HCT116 (cell line): ENCODE results near the gene ATL1. TPM values are rescaled to one million over a fixed set of nuclear protein-coding genes. Genes with fewer than 3 reads are reported as not detected.
A peak's percentile ranks its signal among the peaks of the same experiment; 100 is the strongest.

Experiments
- ATAC-seq: fragments of 200-7000 bp; cut with Tn5 transposase; 2 replicates; pipeline ENCODE4 v1.9.1; 2020; ENCODE audit warnings: mild to moderate bottlenecking, moderate library complexity
- BruUV-seq: library from RNA; stranded (reverse); fragments of 400-500 nt; replicated peaks from 2 replicates; lab custom pipeline; 2021; lab: Mats Ljungman, UMichigan
- CTCF ChIA-PET: fragments of 300-600 bp; sonication (Branson Sonifier 250); formaldehyde crosslinking; loops from one replicate; lab custom pipeline; 2021; ENCODE audit warnings: antibody characterized with exemption; lab: Charles Lee
- POLR2A ChIA-PET: fragments of 300-600, 350-600 bp; sonication (Branson Sonifier 250); formaldehyde crosslinking; loops from one replicate; lab custom pipeline; 2021; ENCODE audit warnings: antibody characterized with exemption; lab: Charles Lee
- RAD21 ChIA-PET, 2 experiments: fragments of 300-600 bp; sonication (Branson Sonifier 250); formaldehyde crosslinking; loops; one replicate each; lab custom pipeline; 2023; ENCODE audit warnings: low total read pairs in 2 of 2; ENCODE audit not compliant: uncharacterized antibody in 2 of 2, unreplicated experiment in 2 of 2, low non-redundant PET in 1 of 2; lab: Charles Lee
- DNase-seq: peaks from one replicate; pipeline ENCODE4 v3.0.0-alpha.2; 2010; ENCODE audit warnings: low read depth, low spot score
- H2AFZ ChIP-seq: fragments of 200-600 bp; shearing (Covaris generic), sonication (generic); 2 replicates; pipeline ENCODE4 v1.6.1; 2017; ENCODE audit warnings: low read depth, mixed run types, mixed read lengths, antibody characterized with exemption, low read length; ENCODE audit not compliant: poor library complexity, severe bottlenecking
- H3K27ac ChIP-seq: 2 replicates; pipeline ENCODE4 v1.5.1; 2012; ENCODE audit warnings: low read depth, low read length
- H3K27me3 ChIP-seq: fragments of 200-600 bp; sonication (generic); 2 replicates; pipeline ENCODE4 v1.6.1; 2016; ENCODE audit warnings: mixed run types, low read length, mixed read lengths; ENCODE audit not compliant: insufficient read depth
- H3K36me3 ChIP-seq, 2 experiments: fragments of 200-500 bp in 1 of 2; fragments of 200-600 bp in 1 of 2; sonication (Bioruptor generic) in 1 of 2; sonication (generic) in 1 of 2; 2 replicates each; pipeline versions ENCODE4 v1.5.1 to v1.6.1; 2014 to 2016; ENCODE audit warnings: low read length in 2 of 2, inconsistent platforms in 1 of 2, mixed read lengths in 1 of 2, mixed run types in 1 of 2; ENCODE audit not compliant: insufficient read depth in 2 of 2, control insufficient read depth in 1 of 2
- H3K4me1 ChIP-seq, 2 experiments: fragments of 200-600 bp in 1 of 2; sonication (generic) in 1 of 2; 2 replicates each; pipeline versions ENCODE4 v1.5.1 to v1.6.1; 2012 to 2017; ENCODE audit warnings: low read length in 2 of 2, inconsistent platforms in 1 of 2, mild to moderate bottlenecking in 1 of 2, mixed read lengths in 1 of 2, mixed run types in 1 of 2, moderate library complexity in 1 of 2; ENCODE audit not compliant: insufficient read depth in 2 of 2, control insufficient read depth in 1 of 2
- H3K4me2 ChIP-seq: fragments of 200-600 bp; sonication (generic); 2 replicates; pipeline ENCODE4 v1.6.1; 2017; ENCODE audit warnings: mixed run types, low read length, mixed read lengths
- H3K4me3 ChIP-seq, 2 experiments: fragments of 200-600 bp in 1 of 2; sonication (generic) in 1 of 2; replicated peaks in 1 of 2; 2 replicates each; pipeline ENCODE4 v1.5.1; 2011 to 2016; ENCODE audit warnings: low read length in 2 of 2, control low read depth in 1 of 2, low read depth in 1 of 2, mild to moderate bottlenecking in 1 of 2, mixed read lengths in 1 of 2, mixed run types in 1 of 2
- H3K79me2 ChIP-seq: fragments of 200-600 bp; sonication (generic); 2 replicates; pipeline ENCODE4 v1.6.1; 2017; ENCODE audit warnings: mild to moderate bottlenecking, mixed run types, low read length, moderate library complexity, mixed read lengths; ENCODE audit not compliant: insufficient read depth
- H3K9ac ChIP-seq: fragments of 200-600 bp; sonication (generic); 2 replicates; pipeline ENCODE4 v1.6.1; 2016; ENCODE audit warnings: low read length, mixed read lengths
- H3K9me2 ChIP-seq: fragments of 200-600 bp; sonication (generic), shearing (Covaris generic); 2 replicates; pipeline ENCODE4 v1.6.1; 2017; ENCODE audit warnings: mixed run types, mild to moderate bottlenecking, moderate library complexity; ENCODE audit not compliant: insufficient read depth
- H3K9me3 ChIP-seq, 2 experiments: fragments of 200-500 bp in 1 of 2; fragments of 200-600 bp in 1 of 2; sonication (Bioruptor generic) in 1 of 2; sonication (generic) in 1 of 2; 2 replicates each; pipeline ENCODE4 v1.6.1; 2014 to 2017; ENCODE audit warnings: low read length in 2 of 2, mixed read lengths in 2 of 2, inconsistent platforms in 1 of 2, low read depth in 1 of 2, mild to moderate bottlenecking in 1 of 2, mixed run types in 1 of 2, moderate library complexity in 1 of 2; ENCODE audit not compliant: control insufficient read depth in 1 of 2, insufficient read depth in 1 of 2
- H4K20me1 ChIP-seq: fragments of 200-600 bp; sonication (generic), shearing (Covaris generic); 2 replicates; pipeline ENCODE4 v1.6.1; 2017; ENCODE audit warnings: mixed run types, mild to moderate bottlenecking, moderate library complexity; ENCODE audit not compliant: insufficient read depth
- CBX3 ChIP-seq: IDR thresholded peaks from 2 replicates; pipeline ENCODE4 v1.6.1; 2012; ENCODE audit warnings: low read depth
- EGR1 ChIP-seq: IDR thresholded peaks from 2 replicates; pipeline ENCODE4 v1.6.1; 2012; ENCODE audit warnings: low read depth
- JUND ChIP-seq: IDR thresholded peaks from 2 replicates; pipeline ENCODE4 v1.6.1; 2012
- RAD21 ChIP-seq: IDR thresholded peaks from 2 replicates; pipeline ENCODE4 v1.6.1; 2012; ENCODE audit warnings: low read depth, mild to moderate bottlenecking
- SRF ChIP-seq: IDR thresholded peaks from 2 replicates; pipeline ENCODE4 v1.6.1; 2012; ENCODE audit warnings: low read depth
- TCF7L2 ChIP-seq: IDR thresholded peaks from 2 replicates; pipeline ENCODE4 v1.7.0; 2011; ENCODE audit warnings: borderline replicate concordance, inconsistent platforms; ENCODE audit not compliant: insufficient read depth, insufficient read length; ENCODE audit errors: extremely low read depth
- intact Hi-C: fragments of 100-400 bp; cut with micrococcal nuclease; formaldehyde crosslinking; loops from 2 replicates; pipeline ENCODE4 v1.10.0; 2022
- total RNA-seq: library from RNA; stranded (reverse); gene quantifications from one replicate; pipeline ENCODE4 v1.2.1, GENCODE V29; 2021; ENCODE audit not compliant: unreplicated experiment
- TF ChIP-seq, protein P1 (sequence below): IDR thresholded peaks from 2 replicates; pipeline ENCODE4 v1.6.1; 2012
- TF ChIP-seq, protein P2 (sequence below): IDR thresholded peaks from 2 replicates; pipeline ENCODE4 v1.6.1; 2012
- TF ChIP-seq, protein P3 (sequence below): IDR thresholded peaks from 2 replicates; pipeline ENCODE4 v1.6.1; 2012; ENCODE audit warnings: low read depth
- TF ChIP-seq, protein P4 (sequence below): IDR thresholded peaks from 2 replicates; pipeline ENCODE4 v1.6.1; 2011; ENCODE audit warnings: mild to moderate bottlenecking, low read length, moderate library complexity; ENCODE audit not compliant: insufficient replicate concordance; ENCODE audit errors: extremely low read depth

The ATL1 gene
- total RNA-seq, 1 experiment from 2014 or later: 1.4 TPM

DNA sequence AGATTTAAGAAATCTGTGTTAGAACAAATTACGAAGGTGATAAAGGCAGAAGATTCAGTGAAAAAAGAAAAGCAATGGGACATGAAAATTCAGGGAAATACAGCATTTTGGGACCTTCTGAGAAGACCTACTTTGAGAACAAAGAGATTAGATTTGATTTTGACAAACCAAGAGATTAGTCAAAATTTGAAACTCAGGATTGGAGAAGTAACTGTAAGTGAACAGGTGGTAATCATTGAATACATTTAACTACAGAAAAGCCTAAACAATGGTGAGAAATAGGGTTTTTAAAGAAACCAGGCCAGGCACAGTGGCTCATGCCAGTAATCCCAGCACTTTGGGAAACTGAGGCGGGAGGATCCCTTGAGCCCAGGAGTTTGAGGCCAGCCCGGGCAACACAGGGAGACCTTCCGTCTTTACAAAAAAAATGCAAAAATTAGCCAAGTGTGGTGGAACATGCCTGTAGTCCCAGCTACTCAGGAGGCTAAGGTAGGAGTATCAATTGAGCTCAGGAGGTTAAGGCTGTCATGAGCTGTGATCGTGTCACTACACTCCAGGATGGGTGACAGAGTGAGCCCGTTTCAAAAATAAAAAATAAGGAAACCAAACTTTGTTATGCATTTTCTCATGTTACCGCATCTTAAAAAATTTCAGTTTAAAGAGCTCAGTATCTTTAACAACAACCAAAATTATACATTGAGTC lies 117.0 kb downstream of the ATL1 start:
- POLR2A ChIA-PET: interaction anchor here (1.0 to 2.7 kb wide), 4 partner anchors 9 to 37 kb away, joined by 3 to 19 read pairs (median 6); partner anchors contain the start of gene SAV1
- no peak for DNase-seq
- RAD21 ChIA-PET: no interaction called here
- Histone ChIP-seq H3K9ac (peak overlapping the region; percentile 56), H3K4me1 (peaks cover 35 to 53% of the 10 kb centered on the region in 2 experiments), H3K4me2 (peak overlapping the region; percentile 83), H3K4me3 (peak overlapping the region; percentile 27 to 47), H3K9me3 (no peaks in the 10 kb centered on the region), H3K36me3 (no peaks in the 10 kb centered on the region), H4K20me1 (no peaks in the 10 kb centered on the region), H3K79me2 (no peaks in the 10 kb centered on the region), H2AFZ (peak overlapping the region; percentile 17), H3K27me3 (no peaks in the 10 kb centered on the region), H3K9me2 (no peaks in the 10 kb centered on the region), H3K27ac (peak overlapping the region; percentile 69)
- CTCF ChIA-PET: interaction anchor here (0.7 to 1.4 kb wide), 4 partner anchors 37 to 134 kb away, joined by 3 to 4 read pairs (median 3); no protein-coding TSS in a partner anchor
- ATAC-seq: peak; percentile 48
- TSS peak; percentile 94 for BruUV-seq
- no peak for TF ChIP-seq SRF
- TF ChIP-seq EGR1: no peak
- TF ChIP-seq, protein P1, sequence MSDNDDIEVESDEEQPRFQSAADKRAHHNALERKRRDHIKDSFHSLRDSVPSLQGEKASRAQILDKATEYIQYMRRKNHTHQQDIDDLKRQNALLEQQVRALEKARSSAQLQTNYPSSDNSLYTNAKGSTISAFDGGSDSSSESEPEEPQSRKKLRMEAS: no peak; the same call in 1 of the 2 replicates
- TF ChIP-seq, protein P2, sequence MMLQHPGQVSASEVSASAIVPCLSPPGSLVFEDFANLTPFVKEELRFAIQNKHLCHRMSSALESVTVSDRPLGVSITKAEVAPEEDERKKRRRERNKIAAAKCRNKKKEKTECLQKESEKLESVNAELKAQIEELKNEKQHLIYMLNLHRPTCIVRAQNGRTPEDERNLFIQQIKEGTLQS: no peak
- TF ChIP-seq RAD21: no peak
- no peak for TF ChIP-seq JUND
- TF ChIP-seq, protein P3, sequence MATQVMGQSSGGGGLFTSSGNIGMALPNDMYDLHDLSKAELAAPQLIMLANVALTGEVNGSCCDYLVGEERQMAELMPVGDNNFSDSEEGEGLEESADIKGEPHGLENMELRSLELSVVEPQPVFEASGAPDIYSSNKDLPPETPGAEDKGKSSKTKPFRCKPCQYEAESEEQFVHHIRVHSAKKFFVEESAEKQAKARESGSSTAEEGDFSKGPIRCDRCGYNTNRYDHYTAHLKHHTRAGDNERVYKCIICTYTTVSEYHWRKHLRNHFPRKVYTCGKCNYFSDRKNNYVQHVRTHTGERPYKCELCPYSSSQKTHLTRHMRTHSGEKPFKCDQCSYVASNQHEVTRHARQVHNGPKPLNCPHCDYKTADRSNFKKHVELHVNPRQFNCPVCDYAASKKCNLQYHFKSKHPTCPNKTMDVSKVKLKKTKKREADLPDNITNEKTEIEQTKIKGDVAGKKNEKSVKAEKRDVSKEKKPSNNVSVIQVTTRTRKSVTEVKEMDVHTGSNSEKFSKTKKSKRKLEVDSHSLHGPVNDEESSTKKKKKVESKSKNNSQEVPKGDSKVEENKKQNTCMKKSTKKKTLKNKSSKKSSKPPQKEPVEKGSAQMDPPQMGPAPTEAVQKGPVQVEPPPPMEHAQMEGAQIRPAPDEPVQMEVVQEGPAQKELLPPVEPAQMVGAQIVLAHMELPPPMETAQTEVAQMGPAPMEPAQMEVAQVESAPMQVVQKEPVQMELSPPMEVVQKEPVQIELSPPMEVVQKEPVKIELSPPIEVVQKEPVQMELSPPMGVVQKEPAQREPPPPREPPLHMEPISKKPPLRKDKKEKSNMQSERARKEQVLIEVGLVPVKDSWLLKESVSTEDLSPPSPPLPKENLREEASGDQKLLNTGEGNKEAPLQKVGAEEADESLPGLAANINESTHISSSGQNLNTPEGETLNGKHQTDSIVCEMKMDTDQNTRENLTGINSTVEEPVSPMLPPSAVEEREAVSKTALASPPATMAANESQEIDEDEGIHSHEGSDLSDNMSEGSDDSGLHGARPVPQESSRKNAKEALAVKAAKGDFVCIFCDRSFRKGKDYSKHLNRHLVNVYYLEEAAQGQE: no peak
- TF ChIP-seq, protein P4, sequence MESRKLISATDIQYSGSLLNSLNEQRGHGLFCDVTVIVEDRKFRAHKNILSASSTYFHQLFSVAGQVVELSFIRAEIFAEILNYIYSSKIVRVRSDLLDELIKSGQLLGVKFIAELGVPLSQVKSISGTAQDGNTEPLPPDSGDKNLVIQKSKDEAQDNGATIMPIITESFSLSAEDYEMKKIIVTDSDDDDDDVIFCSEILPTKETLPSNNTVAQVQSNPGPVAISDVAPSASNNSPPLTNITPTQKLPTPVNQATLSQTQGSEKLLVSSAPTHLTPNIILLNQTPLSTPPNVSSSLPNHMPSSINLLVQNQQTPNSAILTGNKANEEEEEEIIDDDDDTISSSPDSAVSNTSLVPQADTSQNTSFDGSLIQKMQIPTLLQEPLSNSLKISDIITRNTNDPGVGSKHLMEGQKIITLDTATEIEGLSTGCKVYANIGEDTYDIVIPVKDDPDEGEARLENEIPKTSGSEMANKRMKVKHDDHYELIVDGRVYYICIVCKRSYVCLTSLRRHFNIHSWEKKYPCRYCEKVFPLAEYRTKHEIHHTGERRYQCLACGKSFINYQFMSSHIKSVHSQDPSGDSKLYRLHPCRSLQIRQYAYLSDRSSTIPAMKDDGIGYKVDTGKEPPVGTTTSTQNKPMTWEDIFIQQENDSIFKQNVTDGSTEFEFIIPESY: no peak
- TF ChIP-seq CBX3: no peak
- TF ChIP-seq TCF7L2: no peak
- intact Hi-C loops: no loop called here
